Measurements from ENCODE around the gene IL17RC. TPM values are rescaled to one million over a fixed set of nuclear protein-coding genes. Genes with fewer than 3 reads are reported as not detected.
A peak's percentile ranks its signal among the peaks of the same experiment; 100 is the strongest.

Gene IL17RC
- total RNA-seq, 4 donors from 2014 or later = 61.1 to 74.4 (median 67.1) TPM

GRCh38 chr3:9955611-9956352, 38.9 kb downstream of the IL17RC start:
- intact Hi-C loops (cut with DNase I; ENCODE audit: low total_unique reads) (no loop called here), in situ Hi-C loops (cut with MboI; ENCODE audit: low pct_ligation_motif_present in 1 of 4, low pct_unique_long_range_greater_than_20kb in 1 of 4, low sequenced_read_pairs in 3 of 4) (no loop called here)
- Histone ChIP-seq H3K4me1 (peaks cover 6 to 11% (median 9%) of the 10 kb centered on the region in 4 donors), H3K9me3 (no peaks in the 10 kb centered on the region), H3K36me3 (no peaks in the 10 kb centered on the region), H3K4me3 (no peak overlapping the region), H3K27me3 (no peaks in the 10 kb centered on the region), H3K27ac (peak overlapping the region in 3 of 4 donors; percentile 2 to 37 (median 8))
- DNase-seq = no peak
- WGBS, 2 donors (ENCODE audit: low coverage in 1 of 2) = 80% methylated on average over 5 of the region's 5 CpGs; no CpG with 5 or more reads in 1 of the 2 donors
- TF ChIP-seq EP300 (IDR thresholded peaks at IDR 0.05; ENCODE audit: low read depth) = no peak
- TF ChIP-seq POLR2AphosphoS5 (IDR thresholded peaks at IDR 0.05) = peak in 1 of 3 donors; percentile 14

- intact Hi-C loops (cut with DNase I; ENCODE audit: low total_unique reads) (no loop called here), in situ Hi-C loops (cut with MboI; ENCODE audit: low pct_ligation_motif_present in 1 of 4, low pct_unique_long_range_greater_than_20kb in 1 of 4, low sequenced_read_pairs in 3 of 4) (no loop called here)
- H3K27me3 ChIP-seq = no peaks in the 10 kb centered on the region
- peaks cover 0 to 3% (median 1%) of the 10 kb centered on the region in 4 donors for H3K4me1 ChIP-seq
- no peak overlapping the region for H3K27ac ChIP-seq
- WGBS, 2 donors (ENCODE audit: low coverage in 1 of 2) = 52 to 59% methylated on average over 4 to 5 of the region's 5 CpGs
- no peak for DNase-seq
- no peaks in the 10 kb centered on the region for H3K9me3 ChIP-seq
- H3K36me3 ChIP-seq = no peaks in the 10 kb centered on the region
- no peak overlapping the region for H3K4me3 ChIP-seq
- TF ChIP-seq CTCF (IDR thresholded peaks at IDR 0.05) (no peak), POLR2A (IDR thresholded peaks at IDR 0.05) (no peak), EP300 (IDR thresholded peaks at IDR 0.05; ENCODE audit: low read depth) (no peak), POLR2AphosphoS5 (IDR thresholded peaks at IDR 0.05) (no peak)
Observed at GRCh38 chr3:9957214-9957613, 40.3 kb downstream of the IL17RC start.

- intact Hi-C loops (cut with DNase I; ENCODE audit: low total_unique reads) (no loop called here), in situ Hi-C loops (cut with MboI; ENCODE audit: low pct_ligation_motif_present in 1 of 4, low pct_unique_long_range_greater_than_20kb in 1 of 4, low sequenced_read_pairs in 3 of 4) (no loop called here)
- Histone ChIP-seq H3K4me1 (no peaks in the 10 kb centered on the region), H3K9me3 (no peaks in the 10 kb centered on the region), H3K4me3 (no peak overlapping the region), H3K27ac (no peak overlapping the region), H3K27me3 (no peaks in the 10 kb centered on the region), H3K36me3 (peaks cover 0 to 36% (median 18%) of the 10 kb centered on the region in 4 donors)
- DNase-seq = no peak
- 90 to 98% methylated on average over 5 to 6 of the region's 6 CpGs for WGBS, 2 donors (ENCODE audit: low coverage in 1 of 2)
- TF ChIP-seq CTCF (IDR thresholded peaks at IDR 0.05) = no peak
- no peak for TF ChIP-seq POLR2A (IDR thresholded peaks at IDR 0.05)
- no peak for TF ChIP-seq EP300 (IDR thresholded peaks at IDR 0.05; ENCODE audit: low read depth)
- TF ChIP-seq POLR2AphosphoS5 (IDR thresholded peaks at IDR 0.05) = no peak
Observed at GRCh38 chr3:9965200-9965875, 48.4 kb downstream of the IL17RC start.

- intact Hi-C loops (cut with DNase I; ENCODE audit: low total_unique reads) (no loop called here), in situ Hi-C loops (cut with MboI; ENCODE audit: low pct_ligation_motif_present in 1 of 4, low pct_unique_long_range_greater_than_20kb in 1 of 4, low sequenced_read_pairs in 3 of 4) (no loop called here)
- Histone ChIP-seq H3K9me3 (no peaks in the 10 kb centered on the region), H3K27ac (no peak overlapping the region), H3K27me3 (no peaks in the 10 kb centered on the region), H3K36me3 (peaks cover 0 to 50% (median 25%) of the 10 kb centered on the region in 4 donors), H3K4me1 (no peaks in the 10 kb centered on the region), H3K4me3 (no peak overlapping the region)
- DNase-seq = no peak
- TF ChIP-seq POLR2AphosphoS5 (IDR thresholded peaks at IDR 0.05) (no peak), POLR2A (IDR thresholded peaks at IDR 0.05) (no peak), CTCF (IDR thresholded peaks at IDR 0.05) (no peak), EP300 (IDR thresholded peaks at IDR 0.05; ENCODE audit: low read depth) (no peak)
- WGBS, 2 donors (ENCODE audit: low coverage in 1 of 2) = 92 to 100% methylated on average over 2 of the region's 2 CpGs
Observed at GRCh38 chr3:9966841-9967240, 49.9 kb downstream of the IL17RC start.

Measured in transverse colon (tissue), 4 donors.